ENCODE results near the gene ENOX1.

DNA sequence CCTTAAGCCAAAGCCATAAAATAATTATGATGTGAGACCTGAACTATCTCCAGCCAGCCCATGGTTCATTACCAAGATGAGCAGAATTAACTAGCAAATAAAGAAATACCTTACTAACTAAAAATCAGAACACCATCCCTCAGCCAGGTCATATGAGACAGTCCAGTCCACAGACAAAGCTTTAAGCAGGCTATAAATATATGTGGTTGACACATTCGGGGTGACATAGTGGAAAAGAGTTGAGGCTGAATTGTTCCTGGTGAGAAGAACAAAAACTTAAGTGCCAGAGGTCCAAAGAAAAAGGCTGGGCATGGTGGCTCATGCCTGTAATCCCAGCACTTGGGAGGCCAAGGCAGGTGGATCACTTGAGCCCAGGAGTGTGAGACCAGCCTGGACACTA is 30.9 kb downstream of the ENOX1 start:
- TF ChIP-seq SETDB1 (IDR thresholded peaks at IDR 0.05; ENCODE audit: insufficient read length, low read length) (no peak), ZNF146 (tag by site-specific recombination; IDR thresholded peaks at IDR 0.05) (no peak), ZNF76 (tag by site-specific recombination; IDR thresholded peaks at IDR 0.05; ENCODE audit: borderline replicate concordance, low read depth) (no peak), ZNF629 (tag by site-specific recombination; IDR thresholded peaks at IDR 0.05) (no peak), ZSCAN30 (tag by site-specific recombination; IDR thresholded peaks at IDR 0.05) (no peak), MYNN (tag by site-specific recombination; IDR thresholded peaks at IDR 0.05; ENCODE audit: borderline replicate concordance) (no peak), ZFP37 (tag by site-specific recombination; IDR thresholded peaks at IDR 0.05) (no peak), YY1 (tag by site-specific recombination; IDR thresholded peaks at IDR 0.05) (no peak), BCL11B (tag by site-specific recombination; IDR thresholded peaks at IDR 0.05; ENCODE audit: low read depth) (no peak)
- TF ChIP-seq, protein P1, sequence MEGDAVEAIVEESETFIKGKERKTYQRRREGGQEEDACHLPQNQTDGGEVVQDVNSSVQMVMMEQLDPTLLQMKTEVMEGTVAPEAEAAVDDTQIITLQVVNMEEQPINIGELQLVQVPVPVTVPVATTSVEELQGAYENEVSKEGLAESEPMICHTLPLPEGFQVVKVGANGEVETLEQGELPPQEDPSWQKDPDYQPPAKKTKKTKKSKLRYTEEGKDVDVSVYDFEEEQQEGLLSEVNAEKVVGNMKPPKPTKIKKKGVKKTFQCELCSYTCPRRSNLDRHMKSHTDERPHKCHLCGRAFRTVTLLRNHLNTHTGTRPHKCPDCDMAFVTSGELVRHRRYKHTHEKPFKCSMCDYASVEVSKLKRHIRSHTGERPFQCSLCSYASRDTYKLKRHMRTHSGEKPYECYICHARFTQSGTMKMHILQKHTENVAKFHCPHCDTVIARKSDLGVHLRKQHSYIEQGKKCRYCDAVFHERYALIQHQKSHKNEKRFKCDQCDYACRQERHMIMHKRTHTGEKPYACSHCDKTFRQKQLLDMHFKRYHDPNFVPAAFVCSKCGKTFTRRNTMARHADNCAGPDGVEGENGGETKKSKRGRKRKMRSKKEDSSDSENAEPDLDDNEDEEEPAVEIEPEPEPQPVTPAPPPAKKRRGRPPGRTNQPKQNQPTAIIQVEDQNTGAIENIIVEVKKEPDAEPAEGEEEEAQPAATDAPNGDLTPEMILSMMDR (tag by site-specific recombination; IDR thresholded peaks at IDR 0.05), result no peak
- TF ChIP-seq, protein P2, sequence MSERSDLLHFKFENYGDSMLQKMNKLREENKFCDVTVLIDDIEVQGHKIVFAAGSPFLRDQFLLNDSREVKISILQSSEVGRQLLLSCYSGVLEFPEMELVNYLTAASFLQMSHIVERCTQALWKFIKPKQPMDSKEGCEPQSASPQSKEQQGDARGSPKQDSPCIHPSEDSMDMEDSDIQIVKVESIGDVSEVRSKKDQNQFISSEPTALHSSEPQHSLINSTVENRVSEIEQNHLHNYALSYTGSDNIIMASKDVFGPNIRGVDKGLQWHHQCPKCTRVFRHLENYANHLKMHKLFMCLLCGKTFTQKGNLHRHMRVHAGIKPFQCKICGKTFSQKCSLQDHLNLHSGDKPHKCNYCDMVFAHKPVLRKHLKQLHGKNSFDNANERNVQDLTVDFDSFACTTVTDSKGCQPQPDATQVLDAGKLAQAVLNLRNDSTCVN (tag by site-specific recombination; optimal IDR thresholded peaks at IDR 0.05), result no peak
- TF ChIP-seq, protein P3, sequence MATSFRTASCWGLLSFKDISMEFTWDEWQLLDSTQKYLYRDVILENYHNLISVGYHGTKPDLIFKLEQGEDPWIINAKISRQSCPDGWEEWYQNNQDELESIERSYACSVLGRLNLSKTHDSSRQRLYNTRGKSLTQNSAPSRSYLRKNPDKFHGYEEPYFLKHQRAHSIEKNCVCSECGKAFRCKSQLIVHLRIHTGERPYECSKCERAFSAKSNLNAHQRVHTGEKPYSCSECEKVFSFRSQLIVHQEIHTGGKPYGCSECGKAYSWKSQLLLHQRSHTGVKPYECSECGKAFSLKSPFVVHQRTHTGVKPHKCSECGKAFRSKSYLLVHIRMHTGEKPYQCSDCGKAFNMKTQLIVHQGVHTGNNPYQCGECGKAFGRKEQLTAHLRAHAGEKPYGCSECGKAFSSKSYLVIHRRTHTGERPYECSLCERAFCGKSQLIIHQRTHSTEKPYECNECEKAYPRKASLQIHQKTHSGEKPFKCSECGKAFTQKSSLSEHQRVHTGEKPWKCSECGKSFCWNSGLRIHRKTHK (tag by site-specific recombination; IDR thresholded peaks at IDR 0.05), result no peak

Measured in HEK293 (cell line).